NCI-H345 (cell line): Measurements from ENCODE around the gene RINL.
A peak's percentile ranks its signal among the peaks of the same experiment; 100 is the strongest.
"Not testable (repeated sequence)": the region's sequence is repeated elsewhere in the genome, so short reads cannot be mapped to it uniquely, and the experiment has no call there.

Experiments used
- DNase-seq: peaks from one replicate; lab custom pipeline; 2025; lab: John Stamatoyannopoulos, UW

The RINL gene

GRCh38 chr19:38875656-38876395 is 2.2 kb downstream of the RINL start:
- DNase-seq: no peak

GRCh38 chr19:38873400-38873799 is 4.7 kb downstream of the RINL start:
- DNase-seq: not testable (repeated sequence)

- no peak for DNase-seq
Measured at GRCh38 chr19:38870612-38871011, 7.5 kb downstream of the RINL start.

GRCh38 chr19:38869836-38870607 is 8.1 kb downstream of the RINL start:
- peak; percentile 69 for DNase-seq

GRCh38 chr19:38869160-38869835 is 8.8 kb downstream of the RINL start:
- no peak for DNase-seq

GRCh38 chr19:38868551-38868950 is 9.5 kb downstream of the RINL start:
- no peak for DNase-seq

GRCh38 chr19:38867171-38867780 is 10.8 kb downstream of the RINL start:
- DNase-seq: no peak

- peak; percentile 82 for DNase-seq
Measured at GRCh38 chr19:38862321-38863059, 15.6 kb downstream of the RINL start.

- DNase-seq: no peak
Measured at GRCh38 chr19:38861368-38861767, 16.7 kb downstream of the RINL start.

GRCh38 chr19:38859631-38860204 is 18.4 kb downstream of the RINL start:
- DNase-seq: not testable (repeated sequence)

- no peak for DNase-seq
Measured at GRCh38 chr19:38856813-38857212, 21.3 kb downstream of the RINL start.

- not testable (repeated sequence) for DNase-seq
Measured at GRCh38 chr19:38855751-38856150, 22.3 kb downstream of the RINL start.

GRCh38 chr19:38854961-38855360 is 23.1 kb downstream of the RINL start:
- DNase-seq: not testable (repeated sequence)

- DNase-seq: no peak
Measured at GRCh38 chr19:38853214-38853613, 24.9 kb downstream of the RINL start.

GRCh38 chr19:38852231-38853044 is 25.6 kb downstream of the RINL start:
- peak; percentile 56 for DNase-seq

- peak; percentile 98 for DNase-seq
Measured at GRCh38 chr19:38851622-38852230, 26.3 kb downstream of the RINL start.

- no peak for DNase-seq
Measured at GRCh38 chr19:38850976-38851621, 27.0 kb downstream of the RINL start.

GRCh38 chr19:38850436-38850975 is 27.6 kb downstream of the RINL start:
- DNase-seq: no peak

GRCh38 chr19:38849860-38850435 is 28.1 kb downstream of the RINL start, which contains the start of gene HNRNPL:
HNRNPL (minus strand) TSS chr19:38849986; CDS start chr19:38849966, 20 bp downstream.
- peak; percentile 100 for DNase-seq
